ENCODE results near the gene NAPA.

Gene NAPA

GRCh38 chr19:47476438-47476972 lies 38.4 kb downstream of the NAPA start:
- no peak overlapping the region for H3K4me3 ChIP-seq (ENCODE audit: insufficient read depth, low read depth, low read length, poor library complexity, severe bottlenecking)
- H3K36me3 ChIP-seq (ENCODE audit: control insufficient read depth, insufficient read depth, low read length), result no peaks in the 10 kb centered on the region
- DNase-seq, result no peak
- no peaks in the 10 kb centered on the region for H3K9me3 ChIP-seq (ENCODE audit: control insufficient read depth, low read length)
- H3K4me1 ChIP-seq (ENCODE audit: control insufficient read depth, insufficient read depth, low read length, poor library complexity, severe bottlenecking), result peaks cover 8% of the 10 kb centered on the region
- H3K27me3 ChIP-seq (replicated peaks; ENCODE audit: control insufficient read depth, insufficient read depth, low read length, poor library complexity, severe bottlenecking), result peaks cover 9% of the 10 kb centered on the region
- no peak overlapping the region for H3K27ac ChIP-seq (ENCODE audit: insufficient read depth, low read length, poor library complexity, severe bottlenecking)

- Histone ChIP-seq H3K27ac (ENCODE audit: insufficient read depth, low read length, poor library complexity, severe bottlenecking) (no peak overlapping the region), H3K9me3 (ENCODE audit: control insufficient read depth, low read length) (no peaks in the 10 kb centered on the region), H3K36me3 (ENCODE audit: control insufficient read depth, insufficient read depth, low read length) (no peaks in the 10 kb centered on the region), H3K4me3 (ENCODE audit: insufficient read depth, low read depth, low read length, poor library complexity, severe bottlenecking) (no peak overlapping the region), H3K27me3 (replicated peaks; ENCODE audit: control insufficient read depth, insufficient read depth, low read length, poor library complexity, severe bottlenecking) (peaks cover 18% of the 10 kb centered on the region), H3K4me1 (ENCODE audit: control insufficient read depth, insufficient read depth, low read length, poor library complexity, severe bottlenecking) (peaks cover 9% of the 10 kb centered on the region)
- DNase-seq, result no peak
Observed at GRCh38 chr19:47475465-47475864, 39.4 kb downstream of the NAPA start.

DNA sequence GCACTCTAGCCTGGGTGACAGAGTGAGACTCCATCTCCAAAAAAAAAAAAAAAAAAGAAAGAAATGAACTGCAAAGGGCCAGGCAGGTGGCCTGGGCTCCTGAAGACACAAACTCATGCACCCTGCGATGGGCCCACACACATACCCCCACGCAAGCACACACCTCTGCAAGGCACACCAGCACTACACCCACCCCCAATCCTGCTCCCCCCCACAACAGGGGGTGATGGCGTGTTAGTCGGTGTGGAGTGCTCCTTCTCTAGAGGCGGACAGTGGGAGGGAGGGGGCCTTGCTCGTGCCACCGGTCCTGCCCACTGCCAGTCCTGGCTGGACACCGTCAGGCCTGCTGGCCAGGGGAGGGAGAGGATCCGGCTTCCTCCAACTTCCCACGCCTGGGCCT lies 41.5 kb downstream of the NAPA start:
- peaks cover 33% of the 10 kb centered on the region for H3K27me3 ChIP-seq (replicated peaks; ENCODE audit: control insufficient read depth, insufficient read depth, low read length, poor library complexity, severe bottlenecking)
- DNase-seq, result no peak
- no peak overlapping the region for H3K4me3 ChIP-seq (ENCODE audit: insufficient read depth, low read depth, low read length, poor library complexity, severe bottlenecking)

GRCh38 chr19:47471733-47472457 lies 43.0 kb downstream of the NAPA start, which contains the start of gene SLC8A2:
Gene SLC8A2 (minus strand): TSS chr19:47471893. CDS start chr19:47466403, 5,490 bp downstream.
- Histone ChIP-seq H3K4me3 (ENCODE audit: insufficient read depth, low read depth, low read length, poor library complexity, severe bottlenecking) (no peak within 1 kb of the TSS), H3K27ac (ENCODE audit: insufficient read depth, low read length, poor library complexity, severe bottlenecking) (no peak within 1 kb of the TSS), H3K36me3 (ENCODE audit: control insufficient read depth, insufficient read depth, low read length) (no peaks in the 10 kb centered on the region), H3K27me3 (replicated peaks; ENCODE audit: control insufficient read depth, insufficient read depth, low read length, poor library complexity, severe bottlenecking) (peaks cover 33% of the 10 kb centered on the region), H3K4me1 (ENCODE audit: control insufficient read depth, insufficient read depth, low read length, poor library complexity, severe bottlenecking) (peaks cover 9% of the 10 kb centered on the region), H3K9me3 (ENCODE audit: control insufficient read depth, low read length) (no peaks in the 10 kb centered on the region)
- peak; percentile 31 to 43 (median 40) for DNase-seq

More for the DNA sequence above, 41.5 kb downstream of the NAPA start:
- no peak overlapping the region for H3K27ac ChIP-seq (ENCODE audit: insufficient read depth, low read length, poor library complexity, severe bottlenecking)
- H3K9me3 ChIP-seq (ENCODE audit: control insufficient read depth, low read length), result no peaks in the 10 kb centered on the region
- no peaks in the 10 kb centered on the region for H3K36me3 ChIP-seq (ENCODE audit: control insufficient read depth, insufficient read depth, low read length)
- H3K4me1 ChIP-seq (ENCODE audit: control insufficient read depth, insufficient read depth, low read length, poor library complexity, severe bottlenecking), result peaks cover 9% of the 10 kb centered on the region

DNA sequence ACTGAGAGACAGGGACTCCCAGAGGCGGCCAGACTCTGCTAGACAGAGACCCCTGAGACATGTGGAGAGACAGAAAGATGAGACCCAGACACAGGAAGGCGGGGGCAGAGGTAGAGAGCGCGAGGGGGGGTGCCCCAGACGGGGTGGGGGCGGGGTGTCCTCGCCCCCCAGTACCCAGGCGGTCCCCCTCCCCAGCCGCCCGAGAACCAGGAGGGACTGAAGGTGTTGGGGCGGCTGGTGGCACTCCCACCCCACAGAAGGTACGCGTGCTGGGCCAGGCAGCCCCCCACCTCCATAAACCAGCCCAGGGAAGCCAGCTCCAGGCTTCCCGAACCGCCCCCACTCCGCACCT lies 43.5 kb downstream of the NAPA start:
- DNase-seq, result no peak
- H3K27me3 ChIP-seq (replicated peaks; ENCODE audit: control insufficient read depth, insufficient read depth, low read length, poor library complexity, severe bottlenecking), result peaks cover 33% of the 10 kb centered on the region
- no peak overlapping the region for H3K4me3 ChIP-seq (ENCODE audit: insufficient read depth, low read depth, low read length, poor library complexity, severe bottlenecking)
- no peak overlapping the region for H3K27ac ChIP-seq (ENCODE audit: insufficient read depth, low read length, poor library complexity, severe bottlenecking)
- H3K9me3 ChIP-seq (ENCODE audit: control insufficient read depth, low read length), result no peaks in the 10 kb centered on the region
- peaks cover 9% of the 10 kb centered on the region for H3K4me1 ChIP-seq (ENCODE audit: control insufficient read depth, insufficient read depth, low read length, poor library complexity, severe bottlenecking)
- no peaks in the 10 kb centered on the region for H3K36me3 ChIP-seq (ENCODE audit: control insufficient read depth, insufficient read depth, low read length)

DNA sequence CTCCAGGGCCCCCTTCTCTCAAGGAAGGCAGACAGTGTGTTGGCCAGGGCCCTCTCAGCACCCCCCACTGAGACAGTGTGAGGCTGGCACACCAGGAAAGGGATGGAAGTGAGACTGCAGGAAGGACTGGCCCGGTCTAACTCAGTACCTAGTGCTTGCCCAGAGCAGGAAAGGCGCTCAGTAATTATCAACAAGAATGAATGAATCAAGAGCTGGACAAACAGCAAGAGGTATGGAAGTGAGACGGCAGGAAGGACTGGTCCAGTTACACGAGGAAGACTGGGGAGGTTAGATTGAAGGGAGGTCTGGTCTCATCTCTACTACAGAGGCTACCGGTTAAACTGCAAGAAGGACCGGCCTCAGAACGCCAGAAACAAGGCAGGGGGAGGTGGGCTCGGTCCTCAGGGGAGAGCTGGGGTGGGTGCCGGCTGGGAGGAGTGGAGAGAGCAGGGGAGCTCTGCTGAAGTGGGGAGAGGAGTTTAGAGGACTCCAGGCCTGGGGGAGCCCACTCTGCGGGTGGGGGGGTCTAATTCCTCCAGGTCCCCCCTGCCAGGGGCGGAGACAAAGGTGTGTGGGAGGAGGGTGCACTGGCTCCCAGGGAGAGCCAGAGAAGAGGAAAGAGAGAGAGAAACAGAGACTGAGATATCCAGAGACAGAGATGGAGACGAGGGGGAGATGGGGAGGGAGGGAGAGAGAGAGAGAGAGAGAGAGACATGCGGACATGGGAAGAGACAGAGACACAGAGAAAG lies 44.2 kb downstream of the NAPA start:
- no peak for DNase-seq
- Histone ChIP-seq H3K27ac (ENCODE audit: insufficient read depth, low read length, poor library complexity, severe bottlenecking) (no peak overlapping the region), H3K9me3 (ENCODE audit: control insufficient read depth, low read length) (no peaks in the 10 kb centered on the region), H3K27me3 (replicated peaks; ENCODE audit: control insufficient read depth, insufficient read depth, low read length, poor library complexity, severe bottlenecking) (peaks cover 33% of the 10 kb centered on the region), H3K4me1 (ENCODE audit: control insufficient read depth, insufficient read depth, low read length, poor library complexity, severe bottlenecking) (peaks cover 9% of the 10 kb centered on the region), H3K36me3 (ENCODE audit: control insufficient read depth, insufficient read depth, low read length) (no peaks in the 10 kb centered on the region), H3K4me3 (ENCODE audit: insufficient read depth, low read depth, low read length, poor library complexity, severe bottlenecking) (no peak overlapping the region)

DNA sequence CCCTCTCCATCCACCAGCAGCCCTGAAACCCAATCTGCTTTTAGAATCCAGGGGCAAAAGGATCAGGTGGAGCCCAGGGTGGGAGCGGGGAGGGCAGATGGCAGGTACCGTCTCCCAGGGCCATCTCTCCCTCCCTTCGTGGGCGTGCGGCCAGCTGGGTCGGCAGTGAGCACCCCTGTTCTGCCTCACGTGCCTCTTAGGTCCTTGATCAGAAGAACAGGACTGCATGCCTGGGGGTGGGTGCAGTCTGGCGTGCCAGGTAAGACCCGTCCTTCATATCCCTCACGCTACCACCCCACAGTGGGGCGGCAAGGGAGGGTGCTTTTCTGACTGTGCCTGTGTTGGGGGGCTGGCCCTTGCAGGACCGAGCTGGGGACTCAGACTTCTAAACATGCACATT lies 45.1 kb downstream of the NAPA start:
- Histone ChIP-seq H3K9me3 (ENCODE audit: control insufficient read depth, low read length) (no peaks in the 10 kb centered on the region), H3K36me3 (ENCODE audit: control insufficient read depth, insufficient read depth, low read length) (no peaks in the 10 kb centered on the region), H3K4me1 (ENCODE audit: control insufficient read depth, insufficient read depth, low read length, poor library complexity, severe bottlenecking) (peaks cover 9% of the 10 kb centered on the region), H3K4me3 (ENCODE audit: insufficient read depth, low read depth, low read length, poor library complexity, severe bottlenecking) (no peak overlapping the region), H3K27me3 (replicated peaks; ENCODE audit: control insufficient read depth, insufficient read depth, low read length, poor library complexity, severe bottlenecking) (peaks cover 33% of the 10 kb centered on the region), H3K27ac (ENCODE audit: insufficient read depth, low read length, poor library complexity, severe bottlenecking) (no peak overlapping the region)
- no peak for DNase-seq

DNA sequence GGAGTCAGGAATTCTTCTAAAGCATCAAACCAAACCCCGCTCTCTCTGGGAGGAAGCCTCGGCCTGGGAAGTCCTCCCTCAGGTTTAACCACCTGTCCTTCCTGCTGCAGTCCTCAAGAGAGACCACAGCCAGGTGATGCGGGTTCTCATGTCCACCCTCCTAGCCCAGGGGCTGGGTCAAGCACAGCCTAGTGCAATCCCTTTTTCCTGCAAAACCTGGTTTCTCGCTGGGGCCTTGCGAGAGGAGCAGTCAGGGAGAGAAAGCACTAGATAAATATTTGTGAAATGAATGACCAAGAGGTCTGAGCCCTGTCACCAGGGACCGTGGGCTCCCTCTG lies 45.5 kb downstream of the NAPA start:
- Histone ChIP-seq H3K4me1 (ENCODE audit: control insufficient read depth, insufficient read depth, low read length, poor library complexity, severe bottlenecking) (peaks cover 9% of the 10 kb centered on the region), H3K9me3 (ENCODE audit: control insufficient read depth, low read length) (no peaks in the 10 kb centered on the region), H3K4me3 (ENCODE audit: insufficient read depth, low read depth, low read length, poor library complexity, severe bottlenecking) (no peak overlapping the region)

DNA sequence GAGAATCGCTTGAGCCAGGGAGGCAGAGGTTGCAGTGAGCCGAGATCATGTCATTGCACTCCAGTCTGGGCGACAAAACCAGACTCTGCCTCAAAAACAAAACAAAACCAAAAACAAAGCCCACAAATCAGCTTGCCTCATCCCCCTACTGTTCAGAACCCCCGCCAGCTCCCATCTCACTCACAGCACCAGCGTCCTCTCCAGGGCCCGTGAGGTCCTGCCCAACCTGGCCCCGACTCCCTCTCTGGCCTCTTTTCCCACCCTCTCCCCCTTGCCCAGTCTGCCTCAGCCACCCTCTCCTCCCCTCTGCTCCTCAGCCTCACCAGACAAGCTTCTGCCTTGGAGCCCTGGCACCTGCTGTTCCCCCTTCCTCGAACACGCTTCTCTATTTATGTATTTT lies 46.9 kb downstream of the NAPA start:
- peaks cover 32% of the 10 kb centered on the region for H3K27me3 ChIP-seq (replicated peaks; ENCODE audit: control insufficient read depth, insufficient read depth, low read length, poor library complexity, severe bottlenecking)

More for the DNA sequence above, 45.5 kb downstream of the NAPA start:
- H3K36me3 ChIP-seq (ENCODE audit: control insufficient read depth, insufficient read depth, low read length), result no peaks in the 10 kb centered on the region
- no peak overlapping the region for H3K27ac ChIP-seq (ENCODE audit: insufficient read depth, low read length, poor library complexity, severe bottlenecking)
- H3K27me3 ChIP-seq (replicated peaks; ENCODE audit: control insufficient read depth, insufficient read depth, low read length, poor library complexity, severe bottlenecking), result peaks cover 33% of the 10 kb centered on the region
- no peak for DNase-seq

GRCh38 chr19:47465957-47466356 lies 48.9 kb downstream of the NAPA start:
- no peak overlapping the region for H3K27ac ChIP-seq (ENCODE audit: insufficient read depth, low read length, poor library complexity, severe bottlenecking)
- no peak for DNase-seq
- peaks cover 19% of the 10 kb centered on the region for H3K27me3 ChIP-seq (replicated peaks; ENCODE audit: control insufficient read depth, insufficient read depth, low read length, poor library complexity, severe bottlenecking)
- no peaks in the 10 kb centered on the region for H3K4me1 ChIP-seq (ENCODE audit: control insufficient read depth, insufficient read depth, low read length, poor library complexity, severe bottlenecking)
- no peak overlapping the region for H3K4me3 ChIP-seq (ENCODE audit: insufficient read depth, low read depth, low read length, poor library complexity, severe bottlenecking)
- H3K9me3 ChIP-seq (ENCODE audit: control insufficient read depth, low read length), result no peaks in the 10 kb centered on the region
- no peaks in the 10 kb centered on the region for H3K36me3 ChIP-seq (ENCODE audit: control insufficient read depth, insufficient read depth, low read length)

More for the DNA sequence above, 46.9 kb downstream of the NAPA start:
- no peak for DNase-seq
- Histone ChIP-seq H3K9me3 (ENCODE audit: control insufficient read depth, low read length) (no peaks in the 10 kb centered on the region), H3K27ac (ENCODE audit: insufficient read depth, low read length, poor library complexity, severe bottlenecking) (no peak overlapping the region), H3K36me3 (ENCODE audit: control insufficient read depth, insufficient read depth, low read length) (no peaks in the 10 kb centered on the region), H3K4me3 (ENCODE audit: insufficient read depth, low read depth, low read length, poor library complexity, severe bottlenecking) (no peak overlapping the region), H3K4me1 (ENCODE audit: control insufficient read depth, insufficient read depth, low read length, poor library complexity, severe bottlenecking) (peaks cover 9% of the 10 kb centered on the region)

Data from effector memory CD4-positive, alpha-beta T cell (primary cell).